Mesenchymal stem cell (in vitro differentiated cells and primary cell): ENCODE results near the gene TUSC7.

Experiments used
- DNase-seq: peaks from one replicate; pipeline ENCODE4 v3.0.0-alpha.2; 2013
- H2AFZ ChIP-seq: one replicate; pipeline ENCODE4 v1.6.1; 2013; ENCODE audit warnings: low read depth, mild to moderate bottlenecking, control low read depth, inconsistent platforms, low read length, moderate library complexity
- H2AK5ac ChIP-seq: 2 replicates; pipeline ENCODE4 v1.6.1; 2013; ENCODE audit warnings: low read length, moderate library complexity, mild to moderate bottlenecking, inconsistent platforms; ENCODE audit not compliant: severe bottlenecking
- H2BK120ac ChIP-seq: one replicate; pipeline ENCODE4 v1.6.1; 2013; ENCODE audit warnings: low read depth, mild to moderate bottlenecking, inconsistent platforms, low read length, moderate library complexity
- H2BK12ac ChIP-seq, 2 experiments: one replicate each; pipeline ENCODE4 v1.6.1; 2013; ENCODE audit warnings: inconsistent platforms in 2 of 2, low read length in 2 of 2, mild to moderate bottlenecking in 2 of 2, moderate library complexity in 2 of 2, control low read depth in 1 of 2
- H2BK15ac ChIP-seq: one replicate; pipeline ENCODE4 v1.6.1; 2013; ENCODE audit warnings: mild to moderate bottlenecking, low read depth, inconsistent platforms; ENCODE audit not compliant: poor library complexity, severe bottlenecking
- H2BK5ac ChIP-seq: 2 replicates; pipeline ENCODE4 v1.6.1; 2013; ENCODE audit warnings: low read depth, mild to moderate bottlenecking, low read length, control low read depth, inconsistent platforms; ENCODE audit not compliant: poor library complexity, severe bottlenecking
- H3K14ac ChIP-seq, 2 experiments: one replicate each; pipeline ENCODE4 v1.6.1; 2013; ENCODE audit warnings: inconsistent platforms in 2 of 2, low read length in 2 of 2, control low read depth in 1 of 2, mild to moderate bottlenecking in 1 of 2, moderate library complexity in 1 of 2
- H3K18ac ChIP-seq, 2 experiments: one replicate each; pipeline ENCODE4 v1.6.1; 2013; ENCODE audit warnings: inconsistent platforms in 2 of 2, low read length in 2 of 2, control low read depth in 1 of 2, low read depth in 1 of 2, mild to moderate bottlenecking in 1 of 2
- H3K23ac ChIP-seq, 2 experiments: one replicate each; pipeline ENCODE4 v1.6.1; 2013; ENCODE audit warnings: inconsistent platforms in 2 of 2, low read length in 2 of 2, mild to moderate bottlenecking in 2 of 2, moderate library complexity in 2 of 2, control low read depth in 1 of 2
- H3K27ac ChIP-seq: 2 replicates; pipeline ENCODE4 v1.5.1; 2013; ENCODE audit warnings: mild to moderate bottlenecking, moderate library complexity, low read length, control low read depth, inconsistent platforms; ENCODE audit not compliant: poor library complexity, severe bottlenecking
- H3K27me3 ChIP-seq, 2 experiments: 2 replicates each; pipeline versions ENCODE4 v1.6.1 to v1.7.0; 2013; ENCODE audit warnings: low read length in 2 of 2, mild to moderate bottlenecking in 2 of 2, moderate library complexity in 2 of 2, control low read depth in 1 of 2, inconsistent platforms in 1 of 2; ENCODE audit not compliant: control insufficient read depth in 1 of 2, insufficient read depth in 1 of 2
- H3K36me3 ChIP-seq, 2 experiments: 2 replicates each; pipeline versions ENCODE4 v1.6.1 to v1.7.0; 2013; ENCODE audit warnings: low read length in 2 of 2, control low read depth in 1 of 2, inconsistent platforms in 1 of 2, low read depth in 1 of 2, mild to moderate bottlenecking in 1 of 2; ENCODE audit not compliant: insufficient read depth in 2 of 2, control insufficient read depth in 1 of 2
- H3K4ac ChIP-seq, 2 experiments: one replicate each; pipeline ENCODE4 v1.6.1; 2013; ENCODE audit warnings: inconsistent platforms in 2 of 2, low read length in 2 of 2, mild to moderate bottlenecking in 2 of 2, moderate library complexity in 2 of 2, control low read depth in 1 of 2, low read depth in 1 of 2
- H3K4me1 ChIP-seq: 2 replicates; pipeline ENCODE4 v1.6.1; 2013; ENCODE audit warnings: low read depth, low read length, control low read depth; ENCODE audit not compliant: control insufficient read depth, insufficient read depth
- H3K4me2 ChIP-seq: 2 replicates; pipeline ENCODE4 v1.6.1; 2013; ENCODE audit warnings: low read length, mild to moderate bottlenecking, inconsistent platforms; ENCODE audit not compliant: poor library complexity, severe bottlenecking
- H3K4me3 ChIP-seq, 2 experiments: 2 replicates each; pipeline versions ENCODE4 v1.5.1 to v1.7.0; 2013; ENCODE audit warnings: low read length in 2 of 2, mild to moderate bottlenecking in 2 of 2, control low read depth in 1 of 2, low read depth in 1 of 2; ENCODE audit not compliant: insufficient read depth in 1 of 2
- H3K79me1 ChIP-seq: replicated peaks from 2 replicates; pipeline ENCODE4 v1.6.1; 2013; ENCODE audit warnings: mild to moderate bottlenecking, control low read depth, low read length, inconsistent platforms; ENCODE audit not compliant: poor library complexity, severe bottlenecking
- H3K9ac ChIP-seq: 2 replicates; pipeline ENCODE4 v1.7.0; 2013; ENCODE audit warnings: mild to moderate bottlenecking, low read length, moderate library complexity
- H3K9me3 ChIP-seq: 2 replicates; pipeline ENCODE4 v1.7.0; 2013; ENCODE audit warnings: mild to moderate bottlenecking, low read length; ENCODE audit not compliant: control insufficient read depth
- H4K8ac ChIP-seq: one replicate; pipeline ENCODE4 v1.6.1; 2013; ENCODE audit warnings: inconsistent platforms, mild to moderate bottlenecking, low read length, moderate library complexity
- H4K91ac ChIP-seq: one replicate; pipeline ENCODE4 v1.6.1; 2013; ENCODE audit warnings: mild to moderate bottlenecking, low read length, inconsistent platforms
- WGBS: methylation state at CpG from one replicate; pipeline ENCODE4 v1.1.7; 2013; ENCODE audit warnings: mixed read lengths; 5-methylcytosine and 5-hydroxymethylcytosine counted together

The TUSC7 gene

DNA sequence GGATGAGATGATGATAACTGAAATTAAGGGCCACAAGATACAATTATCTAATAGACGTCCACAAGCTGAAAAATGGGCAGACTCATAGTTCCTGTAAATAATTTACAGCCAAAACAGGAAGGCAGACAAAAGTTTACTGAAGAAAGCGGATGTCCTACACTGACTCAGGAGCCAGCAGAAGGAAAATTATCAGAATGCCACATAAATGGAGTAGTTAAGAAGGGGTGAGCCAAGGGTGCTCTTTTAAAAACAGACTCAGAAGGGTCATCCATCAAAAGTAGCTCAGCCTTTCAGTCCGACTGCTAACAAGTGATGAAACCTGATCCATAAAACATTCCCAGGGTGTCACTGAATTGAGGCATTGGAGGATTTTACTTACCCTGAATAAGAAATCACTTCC lies 39.8 kb downstream of the TUSC7 start:
- no peak overlapping the region for H4K91ac ChIP-seq
- no peak overlapping the region for H3K27ac ChIP-seq
- H3K4me2 ChIP-seq, result no peak overlapping the region
- no peak overlapping the region for H2BK120ac ChIP-seq
- no peak overlapping the region for H2BK15ac ChIP-seq
- no peak overlapping the region for H3K23ac ChIP-seq
- no peak overlapping the region for H2BK12ac ChIP-seq
- H3K14ac ChIP-seq, result no peak overlapping the region
- H3K9ac ChIP-seq, result no peak overlapping the region
- H3K4me1 ChIP-seq, result peaks cover 1% of the 10 kb centered on the region
- H2AFZ ChIP-seq, result no peak overlapping the region
- no peak overlapping the region for H3K4ac ChIP-seq
- no peak overlapping the region for H3K4me3 ChIP-seq
- no peak for DNase-seq
- H4K8ac ChIP-seq, result no peak overlapping the region
- WGBS, result 13% methylated on average over 3 of the region's 3 CpGs
- no peaks in the 10 kb centered on the region for H3K36me3 ChIP-seq
- H2BK5ac ChIP-seq, result no peak overlapping the region
- H3K79me1 ChIP-seq, result no peaks in the 10 kb centered on the region
- no peak overlapping the region for H2AK5ac ChIP-seq
- no peaks in the 10 kb centered on the region for H3K27me3 ChIP-seq
- no peak overlapping the region for H3K18ac ChIP-seq
- no peaks in the 10 kb centered on the region for H3K9me3 ChIP-seq

DNA sequence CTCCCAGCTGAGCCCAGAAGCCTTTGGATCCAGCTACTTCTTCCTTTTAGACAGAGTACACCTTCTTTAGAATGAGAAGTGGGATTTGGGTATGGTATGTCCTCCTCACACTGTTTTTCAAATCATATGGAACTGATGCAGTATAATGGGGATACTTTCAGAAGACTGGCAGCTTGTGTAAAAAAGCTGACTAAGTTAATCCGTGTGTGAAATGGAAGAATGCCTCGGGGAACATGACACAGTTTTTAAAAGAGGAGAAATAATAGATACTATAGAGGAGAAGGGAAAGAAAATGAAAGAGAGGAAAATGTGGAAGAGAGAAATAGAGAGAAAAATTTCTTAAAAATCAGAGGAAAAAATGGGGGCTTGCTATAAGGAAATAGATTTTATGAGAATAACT lies 47.7 kb downstream of the TUSC7 start:
- Histone ChIP-seq H2BK5ac (no peak overlapping the region), H3K9me3 (no peaks in the 10 kb centered on the region), H3K36me3 (no peaks in the 10 kb centered on the region), H4K91ac (no peak overlapping the region), H2BK120ac (no peak overlapping the region), H3K14ac (no peak overlapping the region), H2BK12ac (no peak overlapping the region), H3K27me3 (peaks cover 0 to 7% of the 10 kb centered on the region in 2 experiments), H2BK15ac (no peak overlapping the region), H3K27ac (no peak overlapping the region), H3K4me3 (no peak overlapping the region), H3K4me2 (no peak overlapping the region), H3K9ac (no peak overlapping the region), H3K23ac (no peak overlapping the region), H3K18ac (no peak overlapping the region), H4K8ac (no peak overlapping the region), H2AK5ac (no peak overlapping the region), H3K4me1 (no peaks in the 10 kb centered on the region), H3K4ac (no peak overlapping the region), H2AFZ (no peak overlapping the region), H3K79me1 (no peaks in the 10 kb centered on the region)
- 67% methylated on average over 2 of the region's 2 CpGs for WGBS
- no peak for DNase-seq

DNA sequence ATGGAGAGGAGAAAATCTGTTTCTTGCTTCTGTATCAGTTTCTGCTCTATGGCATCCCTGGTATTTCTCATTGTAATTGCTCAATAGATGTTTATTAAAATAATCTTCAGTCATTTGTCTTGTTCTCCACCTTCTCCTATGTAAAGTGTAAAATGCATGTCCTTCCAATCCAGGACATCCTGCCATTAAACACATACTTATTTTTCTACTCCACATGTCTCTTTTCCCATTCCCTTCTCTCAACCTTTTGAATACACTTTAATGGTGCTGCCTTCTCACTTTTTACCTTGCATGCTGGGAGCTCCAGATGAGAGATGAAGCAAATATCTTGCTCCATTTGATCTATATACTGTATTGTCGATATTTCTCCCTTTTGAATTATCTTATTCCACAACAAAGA lies 49.7 kb downstream of the TUSC7 start:
- Histone ChIP-seq H3K36me3 (no peaks in the 10 kb centered on the region), H2AK5ac (no peak overlapping the region), H3K27me3 (peaks cover 0 to 7% of the 10 kb centered on the region in 2 experiments), H3K4me2 (no peak overlapping the region), H3K27ac (no peak overlapping the region), H3K14ac (no peak overlapping the region), H3K9ac (no peak overlapping the region), H2AFZ (no peak overlapping the region), H3K18ac (no peak overlapping the region), H3K4me3 (no peak overlapping the region), H2BK15ac (no peak overlapping the region), H2BK120ac (no peak overlapping the region), H3K79me1 (no peaks in the 10 kb centered on the region), H3K4ac (no peak overlapping the region), H3K4me1 (no peaks in the 10 kb centered on the region), H4K8ac (no peak overlapping the region), H3K9me3 (no peaks in the 10 kb centered on the region), H4K91ac (no peak overlapping the region), H2BK12ac (no peak overlapping the region), H2BK5ac (no peak overlapping the region), H3K23ac (no peak overlapping the region)
- DNase-seq, result no peak
- 94% methylated on average over 1 of the region's 1 CpG for WGBS
